ENCODE measurements around the gene SSUH2.

GRCh38 chr3:8660175-8661118 lies 15.8 kb upstream of the SSUH2 start:
- TF ChIP-seq ZFX (IDR thresholded peaks at IDR 0.05): no peak
- TF ChIP-seq, protein P1, sequence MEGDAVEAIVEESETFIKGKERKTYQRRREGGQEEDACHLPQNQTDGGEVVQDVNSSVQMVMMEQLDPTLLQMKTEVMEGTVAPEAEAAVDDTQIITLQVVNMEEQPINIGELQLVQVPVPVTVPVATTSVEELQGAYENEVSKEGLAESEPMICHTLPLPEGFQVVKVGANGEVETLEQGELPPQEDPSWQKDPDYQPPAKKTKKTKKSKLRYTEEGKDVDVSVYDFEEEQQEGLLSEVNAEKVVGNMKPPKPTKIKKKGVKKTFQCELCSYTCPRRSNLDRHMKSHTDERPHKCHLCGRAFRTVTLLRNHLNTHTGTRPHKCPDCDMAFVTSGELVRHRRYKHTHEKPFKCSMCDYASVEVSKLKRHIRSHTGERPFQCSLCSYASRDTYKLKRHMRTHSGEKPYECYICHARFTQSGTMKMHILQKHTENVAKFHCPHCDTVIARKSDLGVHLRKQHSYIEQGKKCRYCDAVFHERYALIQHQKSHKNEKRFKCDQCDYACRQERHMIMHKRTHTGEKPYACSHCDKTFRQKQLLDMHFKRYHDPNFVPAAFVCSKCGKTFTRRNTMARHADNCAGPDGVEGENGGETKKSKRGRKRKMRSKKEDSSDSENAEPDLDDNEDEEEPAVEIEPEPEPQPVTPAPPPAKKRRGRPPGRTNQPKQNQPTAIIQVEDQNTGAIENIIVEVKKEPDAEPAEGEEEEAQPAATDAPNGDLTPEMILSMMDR (conservative IDR thresholded peaks at IDR 0.05): no peak

Measured in C4-2B (cell line).